H1 (cell line): ENCODE results near the gene ARMC9. TPM values are rescaled to one million over a fixed set of nuclear protein-coding genes. Genes with fewer than 3 reads are reported as not detected.

Source experiments
- CREB1 ChIP-seq: IDR thresholded peaks from 2 replicates; pipeline ENCODE4 v1.6.1; 2012; ENCODE audit warnings: inconsistent platforms
- GABPA ChIP-seq: IDR thresholded peaks from 2 replicates; pipeline ENCODE4 v1.6.1; 2011; ENCODE audit warnings: mild to moderate bottlenecking, low read length, moderate library complexity, borderline replicate concordance; ENCODE audit not compliant: insufficient read depth
- HDAC2 ChIP-seq, 2 experiments: fragments of 300-600 bp in 1 of 2; sonication (generic) in 1 of 2; IDR thresholded peaks; 2 replicates each; pipeline ENCODE4 v1.6.1; 2011 to 2012; ENCODE audit warnings: low read depth in 2 of 2, low read length in 2 of 2, mild to moderate bottlenecking in 2 of 2, moderate library complexity in 2 of 2, borderline replicate concordance in 1 of 2, inconsistent platforms in 1 of 2
- MAFK ChIP-seq: IDR thresholded peaks from 2 replicates; pipeline ENCODE4 v1.6.1; 2012; ENCODE audit warnings: low read depth, mild to moderate bottlenecking, improper control_type of control experiment, low read length
- POU5F1 ChIP-seq: IDR thresholded peaks from 2 replicates; pipeline ENCODE4 v1.6.1; 2011; ENCODE audit warnings: low read depth, mild to moderate bottlenecking, low read length, moderate library complexity
- RAD21 ChIP-seq, 2 experiments: IDR thresholded peaks in 1 of 2; conservative IDR thresholded peaks in 1 of 2; 2 replicates each; pipeline ENCODE4 v1.6.1; 2011; ENCODE audit warnings: low read depth in 2 of 2, low read length in 2 of 2, improper control_type of control experiment in 1 of 2, inconsistent platforms in 1 of 2, mild to moderate bottlenecking in 1 of 2, moderate library complexity in 1 of 2
- RXRA ChIP-seq: IDR thresholded peaks from 2 replicates; pipeline ENCODE4 v1.6.1; 2011; ENCODE audit warnings: low read depth, mild to moderate bottlenecking, low read length, moderate library complexity; ENCODE audit not compliant: insufficient read depth
- SIRT6 ChIP-seq: IDR thresholded peaks from one replicate; pipeline ENCODE4 v1.7.1; 2012; ENCODE audit warnings: low read length, inconsistent platforms
- SIX5 ChIP-seq: IDR thresholded peaks from 2 replicates; pipeline ENCODE4 v1.6.1; 2011; ENCODE audit warnings: mild to moderate bottlenecking, low read depth, low read length
- YY1 ChIP-seq: IDR thresholded peaks from 2 replicates; pipeline ENCODE4 v1.6.1; 2011; ENCODE audit warnings: low read depth, mild to moderate bottlenecking, low read length
- polyA plus RNA-seq, 7 experiments: library from polyadenylated mRNA; depleted of rRNA in 3 of 7; stranded (reverse) in 5 of 7; unstranded in 2 of 7; fragments of >200 nt in 5 of 7; fragments of 200-250 nt in 2 of 7; gene quantifications; 1 replicate in 5 of 7; 2 replicates in 1 of 7; 4 replicates in 1 of 7; pipeline versions ENCODE4 v1.2.1 to v1.2.3, GENCODE V29; 2011 to 2013; ENCODE audit warnings: missing spikeins in 2 of 7, mixed read lengths in 2 of 7
- total RNA-seq: library from RNA; stranded (reverse); fragmentation: NEBNext Ultra II Directional; extraction: Animal tissue kit (Norgen Biotek cat#: 25700); gene quantifications from 2 replicates; pipeline ENCODE4 v1.2.1, GENCODE V29; 2021
- TF ChIP-seq, protein P1 (sequence below), 3 experiments: IDR thresholded peaks; 1 replicate in 2 of 3; 2 replicates in 1 of 3; pipeline versions ENCODE4 v1.5.1 to v1.6.1; 2011; ENCODE audit warnings: low read length in 3 of 3, mild to moderate bottlenecking in 3 of 3, inconsistent platforms in 2 of 3, low read depth in 1 of 3, moderate library complexity in 1 of 3; ENCODE audit not compliant: insufficient read depth in 1 of 3; ENCODE audit errors: control extremely low read depth in 1 of 3

ARMC9 gene
- total and polyA plus RNA-seq, 2 of the 8 experiments (the other 6 are each of a cell fraction or from before 2014, with no cell fraction given) = 23.2 to 36.1 TPM

- TF ChIP-seq, protein P1, sequence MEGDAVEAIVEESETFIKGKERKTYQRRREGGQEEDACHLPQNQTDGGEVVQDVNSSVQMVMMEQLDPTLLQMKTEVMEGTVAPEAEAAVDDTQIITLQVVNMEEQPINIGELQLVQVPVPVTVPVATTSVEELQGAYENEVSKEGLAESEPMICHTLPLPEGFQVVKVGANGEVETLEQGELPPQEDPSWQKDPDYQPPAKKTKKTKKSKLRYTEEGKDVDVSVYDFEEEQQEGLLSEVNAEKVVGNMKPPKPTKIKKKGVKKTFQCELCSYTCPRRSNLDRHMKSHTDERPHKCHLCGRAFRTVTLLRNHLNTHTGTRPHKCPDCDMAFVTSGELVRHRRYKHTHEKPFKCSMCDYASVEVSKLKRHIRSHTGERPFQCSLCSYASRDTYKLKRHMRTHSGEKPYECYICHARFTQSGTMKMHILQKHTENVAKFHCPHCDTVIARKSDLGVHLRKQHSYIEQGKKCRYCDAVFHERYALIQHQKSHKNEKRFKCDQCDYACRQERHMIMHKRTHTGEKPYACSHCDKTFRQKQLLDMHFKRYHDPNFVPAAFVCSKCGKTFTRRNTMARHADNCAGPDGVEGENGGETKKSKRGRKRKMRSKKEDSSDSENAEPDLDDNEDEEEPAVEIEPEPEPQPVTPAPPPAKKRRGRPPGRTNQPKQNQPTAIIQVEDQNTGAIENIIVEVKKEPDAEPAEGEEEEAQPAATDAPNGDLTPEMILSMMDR (IDR thresholded peaks at IDR 0.05; ENCODE audit: control extremely low read depth in 1 of 3, insufficient read depth in 1 of 3, low read depth in 1 of 3, low read length in 3 of 3) = peak in 2 of 3 experiments; percentile 74 to 81; a peak in 3 of 4 replicates
- no peak for TF ChIP-seq HDAC2 (IDR thresholded peaks at IDR 0.05; ENCODE audit: borderline replicate concordance in 1 of 2, low read depth in 2 of 2, low read length in 2 of 2)
- TF ChIP-seq POU5F1 = no peak
- TF ChIP-seq GABPA = peak; percentile 73; the same call in 1 of the 2 replicates
- 0 out of 2 replicates have a peak, but pooled peaks have one; percentile 23 for TF ChIP-seq CREB1
- TF ChIP-seq RAD21 (IDR thresholded peaks at IDR 0.05 in 1 of 2, conservative IDR thresholded peaks at IDR 0.05 in 1 of 2; ENCODE audit: low read depth in 2 of 2, low read length in 2 of 2) = peak; percentile 67 to 81
- no peak for TF ChIP-seq SIRT6
- no peak for TF ChIP-seq MAFK
- no peak for TF ChIP-seq YY1
- TF ChIP-seq SIX5 = no peak
- no peak for TF ChIP-seq RXRA
- TF ChIP-seq, all 59 proteins: peak for 6
Measured at GRCh38 chr2:231393149-231394131, 195.0 kb downstream of the ARMC9 start (continued).
